ENCODE measurements around the gene BANP. TPM values are rescaled to one million over a fixed set of nuclear protein-coding genes. Genes with fewer than 3 reads are reported as not detected.
"Not testable (repeated sequence)": the region's sequence is repeated elsewhere in the genome, so short reads cannot be mapped to it uniquely, and the experiment has no call there.

BANP gene
- polyA plus RNA-seq, 4 donors, result 14.9 to 29.2 (median 24.4) TPM

DNA sequence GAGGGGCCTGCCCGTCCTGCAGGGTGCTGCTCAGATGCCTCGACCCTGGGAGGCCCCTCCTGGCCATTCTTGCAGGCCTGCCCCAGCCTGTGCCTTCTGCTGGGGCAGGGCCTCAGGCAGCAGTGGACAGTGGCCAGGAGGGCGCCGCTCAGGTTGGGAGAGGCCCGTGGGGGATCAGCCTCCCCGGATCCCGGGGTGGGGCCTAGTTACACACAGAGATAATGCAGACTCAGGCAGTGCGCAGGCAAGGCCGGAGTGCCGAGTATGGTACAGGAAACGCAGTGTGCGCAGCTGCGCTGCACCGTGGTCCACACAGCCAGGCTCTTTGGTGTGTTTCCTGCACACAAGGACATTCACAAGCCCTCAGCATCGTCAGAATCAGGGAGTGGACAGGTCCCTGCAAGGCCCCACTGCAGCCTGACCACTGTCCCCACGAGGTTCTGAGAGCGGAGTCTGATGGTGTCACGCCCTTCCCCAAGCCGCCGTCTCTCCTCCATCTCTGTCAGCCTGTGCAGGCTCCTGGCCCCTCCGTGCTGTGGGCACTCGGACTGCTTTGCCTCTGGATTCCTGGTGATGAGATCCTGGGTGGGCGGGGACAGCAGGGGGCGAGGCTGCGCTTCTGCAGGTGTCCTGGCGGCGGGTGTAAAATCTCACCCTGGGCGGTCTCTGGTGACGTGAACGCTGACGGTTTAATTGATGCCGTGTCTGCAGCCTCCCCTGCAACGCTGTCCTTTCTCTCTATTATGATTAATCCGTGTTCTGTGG is 141.7 kb downstream of the BANP start:
- not testable (repeated sequence) for DNase-seq (ENCODE audit: low read depth in 4 of 4, low spot score in 3 of 4)

DNA sequence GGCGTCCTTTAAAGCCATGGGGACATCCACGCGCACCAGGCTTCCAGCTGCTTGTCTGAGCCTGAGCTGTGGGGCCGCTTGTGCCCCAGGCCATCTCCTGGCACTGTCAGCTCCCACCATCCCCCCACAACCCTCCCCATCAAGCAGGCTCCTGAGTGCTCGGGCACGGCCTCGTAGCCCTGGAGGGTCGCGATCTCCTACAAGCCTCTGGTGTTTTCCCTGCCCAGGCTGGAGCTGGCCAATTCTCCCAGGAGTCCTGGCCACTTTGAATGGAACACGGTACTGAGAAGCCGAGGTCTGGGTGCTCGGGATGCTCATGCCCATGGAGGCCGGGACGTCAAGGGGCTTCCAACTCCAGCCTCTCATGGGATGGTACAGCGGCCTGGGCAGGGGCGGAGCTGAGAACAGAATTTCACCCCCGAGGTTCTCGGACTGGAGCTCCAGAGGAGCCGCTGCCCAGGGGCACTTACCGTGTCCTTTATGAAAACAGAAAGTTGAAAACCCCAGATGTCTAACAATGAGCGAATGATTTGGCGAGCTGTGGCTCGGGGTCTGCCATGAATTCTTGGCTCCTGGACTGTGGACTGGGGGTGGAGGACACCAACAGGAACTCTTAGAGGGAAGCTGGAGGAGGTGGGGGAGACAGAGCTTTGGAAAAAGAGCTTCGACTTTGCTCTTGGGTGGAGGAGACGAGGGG is 142.5 kb downstream of the BANP start:
- not testable (repeated sequence) for DNase-seq (ENCODE audit: low read depth in 4 of 4, low spot score in 3 of 4)

DNA sequence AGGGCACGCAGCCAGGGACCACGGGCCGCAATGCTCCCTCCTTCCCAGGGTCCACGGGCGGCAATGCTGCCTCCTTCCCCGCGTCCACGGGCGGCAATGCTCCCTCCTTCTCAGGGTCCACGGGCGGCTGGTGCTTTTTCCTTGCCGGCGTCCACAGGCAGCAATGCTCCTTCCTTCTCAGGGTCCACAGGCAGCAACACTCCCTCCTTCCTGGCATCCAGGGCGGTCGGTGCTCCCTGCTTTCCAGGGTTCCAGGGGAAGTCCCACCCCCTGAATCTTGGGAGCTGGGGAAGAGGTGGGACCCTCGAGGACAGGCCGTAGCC is 143.0 kb downstream of the BANP start:
- not testable (repeated sequence) for DNase-seq (ENCODE audit: low read depth in 4 of 4, low spot score in 3 of 4)

DNA sequence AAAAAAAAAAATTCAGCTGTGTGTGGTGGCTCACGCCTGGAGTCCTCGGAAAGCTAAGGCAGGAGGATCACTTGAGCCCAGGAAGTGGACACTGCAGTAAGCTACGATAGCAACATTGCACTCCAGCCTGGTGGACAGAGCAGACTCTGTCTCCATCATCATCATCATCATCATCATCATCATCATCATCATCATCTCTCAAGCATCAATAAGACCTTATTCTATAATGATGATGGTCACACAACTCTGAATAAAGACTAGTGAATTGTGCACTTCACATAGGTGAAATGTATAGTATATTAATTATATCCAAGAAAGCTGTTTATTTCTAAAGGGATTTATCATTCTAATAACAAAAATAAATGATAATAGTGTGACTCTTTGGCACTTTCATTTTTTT is 143.7 kb downstream of the BANP start:
- not testable (repeated sequence) for DNase-seq (ENCODE audit: low read depth in 4 of 4, low spot score in 3 of 4)

DNA sequence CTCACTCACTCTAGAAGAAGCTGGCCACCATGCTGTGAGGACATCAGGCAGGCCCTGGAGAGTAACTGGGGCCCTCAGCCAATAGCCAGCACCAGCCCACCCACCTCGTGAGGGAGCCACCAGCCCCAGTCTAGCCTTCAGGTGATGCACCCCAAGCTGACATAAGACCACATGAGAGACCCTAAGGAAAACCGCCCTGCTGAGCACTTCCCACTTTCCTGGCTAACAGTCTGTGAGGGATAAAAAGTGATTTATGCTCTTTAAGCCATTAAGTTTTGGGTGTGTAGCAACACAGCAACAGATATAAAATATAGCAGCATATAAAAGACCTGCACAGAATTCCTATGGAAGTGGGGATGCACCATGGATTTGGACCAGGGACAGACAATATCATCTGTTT is 145.4 kb downstream of the BANP start:
- not testable (repeated sequence) for DNase-seq (ENCODE audit: low read depth in 4 of 4, low spot score in 3 of 4)

DNA sequence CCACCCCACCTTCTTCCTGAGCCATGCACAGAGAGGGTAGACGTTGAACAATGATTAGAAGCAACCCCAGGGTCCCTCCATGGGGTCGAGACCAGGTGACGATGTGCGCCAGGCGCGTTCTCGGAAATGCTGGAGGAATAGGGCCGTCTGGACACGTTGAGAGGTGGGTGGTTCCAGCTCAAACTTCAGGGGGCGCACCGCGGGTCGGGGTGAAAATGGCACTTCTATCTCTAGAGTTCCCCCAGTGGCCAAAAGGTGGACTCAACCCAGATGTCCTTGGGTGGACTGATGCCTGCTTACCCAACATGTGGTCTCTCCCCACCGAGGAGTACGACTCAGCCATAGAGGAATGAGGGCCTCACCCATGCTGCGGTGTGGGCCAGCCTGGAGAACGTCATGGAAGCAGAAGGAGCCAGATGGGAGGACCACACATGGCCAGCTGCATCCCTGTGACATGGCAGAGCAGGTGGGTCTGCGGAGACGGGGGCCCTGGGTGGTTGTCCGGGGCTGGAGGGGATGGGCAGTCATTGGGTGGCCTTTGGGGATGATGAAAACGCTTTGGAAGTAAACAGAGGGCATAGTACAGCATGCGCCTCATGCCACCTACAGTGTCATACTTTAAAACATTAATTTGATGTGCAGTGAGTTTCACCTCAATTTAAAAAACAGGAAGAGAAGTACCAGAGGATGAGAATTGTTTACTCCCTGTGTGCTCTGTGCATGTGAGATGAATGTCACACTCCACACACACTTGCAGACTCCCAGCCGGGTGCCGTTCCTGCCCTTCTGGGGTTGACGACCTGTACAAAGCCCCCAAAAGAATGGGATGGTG is 147.7 kb downstream of the BANP start:
- not testable (repeated sequence) for DNase-seq (ENCODE audit: low read depth in 4 of 4, low spot score in 3 of 4)

DNA sequence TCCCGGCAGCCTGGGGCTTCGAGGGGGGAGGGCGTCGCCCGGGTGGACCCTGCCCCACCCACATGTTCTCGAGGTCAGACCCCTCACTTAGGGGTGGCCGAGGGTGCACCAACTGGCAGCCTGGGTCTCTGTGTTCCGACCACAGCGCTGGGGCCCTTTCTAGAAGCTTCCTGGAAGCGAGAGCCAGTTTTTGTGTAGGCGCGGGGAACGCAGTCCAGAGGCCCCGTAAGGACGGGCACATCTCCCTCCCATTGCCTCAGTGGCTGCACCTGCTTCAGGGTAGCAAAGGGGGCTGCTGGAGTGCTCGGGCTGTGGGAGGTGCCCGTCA is 148.3 kb downstream of the BANP start:
- DNase-seq (ENCODE audit: low read depth in 4 of 4, low spot score in 3 of 4), result no peak

DNA sequence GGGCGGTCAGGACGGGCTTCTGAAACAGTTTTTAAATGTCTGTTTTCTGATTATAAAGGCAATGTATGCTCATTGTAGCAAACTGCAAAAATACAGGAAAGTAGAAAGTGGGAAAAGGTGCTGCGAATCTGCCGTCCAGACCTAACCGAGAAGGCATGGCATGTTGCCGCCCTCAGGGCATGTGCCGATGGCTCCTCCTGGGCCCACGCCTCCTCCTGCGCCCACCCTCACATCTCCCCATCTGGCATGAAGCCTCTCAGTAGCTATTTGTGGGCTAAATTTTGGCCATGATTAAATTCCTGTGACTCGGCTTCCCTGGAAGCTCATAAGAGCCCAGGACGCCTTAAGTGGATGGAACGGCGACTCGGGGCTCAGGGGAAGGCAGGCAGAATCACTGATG is 148.7 kb downstream of the BANP start:
- DNase-seq (ENCODE audit: low read depth in 4 of 4, low spot score in 3 of 4), result not testable (repeated sequence)

DNA sequence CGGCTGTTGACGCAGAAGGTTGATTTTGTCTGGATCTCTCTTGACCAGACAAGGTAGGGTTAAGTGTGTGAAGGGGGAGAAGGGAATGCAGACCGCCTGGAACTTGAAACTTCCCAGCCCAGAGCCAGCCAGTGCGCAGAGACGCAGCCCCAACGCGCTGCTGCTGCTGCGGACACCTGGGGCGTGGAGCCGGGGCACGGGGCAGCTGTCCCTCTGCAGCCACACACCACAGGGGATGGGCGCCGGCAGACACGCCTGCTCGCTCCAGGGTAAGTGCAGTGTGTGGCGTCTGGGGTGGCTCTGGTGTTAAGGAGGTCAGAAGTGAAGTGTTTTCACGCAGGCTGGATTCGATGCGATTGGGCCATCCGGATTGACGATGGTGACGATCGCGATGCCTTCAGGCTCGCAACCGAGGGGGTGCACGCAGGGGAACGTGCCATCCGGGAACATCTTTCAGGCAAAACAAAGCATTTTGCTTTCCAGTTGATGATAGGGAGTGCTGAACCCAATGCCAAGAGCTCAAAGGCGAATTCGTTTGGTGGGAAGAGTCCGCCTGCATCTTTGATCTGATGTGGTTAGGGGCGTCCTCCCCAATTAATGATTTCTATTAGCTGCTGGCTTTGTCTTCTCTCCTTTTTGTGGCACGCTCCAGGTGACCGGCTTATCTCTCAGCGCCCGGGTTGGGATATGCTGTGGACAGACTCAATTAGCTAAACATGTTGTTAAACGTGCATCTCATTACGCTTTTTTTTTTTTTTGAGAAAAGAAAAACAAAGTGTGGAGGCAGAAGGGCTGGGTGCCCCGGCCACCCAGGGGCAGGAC is 149.8 kb downstream of the BANP start:
- peak in 1 of 4 donors; percentile 28 for DNase-seq (ENCODE audit: low read depth in 4 of 4, low spot score in 3 of 4)

DNA sequence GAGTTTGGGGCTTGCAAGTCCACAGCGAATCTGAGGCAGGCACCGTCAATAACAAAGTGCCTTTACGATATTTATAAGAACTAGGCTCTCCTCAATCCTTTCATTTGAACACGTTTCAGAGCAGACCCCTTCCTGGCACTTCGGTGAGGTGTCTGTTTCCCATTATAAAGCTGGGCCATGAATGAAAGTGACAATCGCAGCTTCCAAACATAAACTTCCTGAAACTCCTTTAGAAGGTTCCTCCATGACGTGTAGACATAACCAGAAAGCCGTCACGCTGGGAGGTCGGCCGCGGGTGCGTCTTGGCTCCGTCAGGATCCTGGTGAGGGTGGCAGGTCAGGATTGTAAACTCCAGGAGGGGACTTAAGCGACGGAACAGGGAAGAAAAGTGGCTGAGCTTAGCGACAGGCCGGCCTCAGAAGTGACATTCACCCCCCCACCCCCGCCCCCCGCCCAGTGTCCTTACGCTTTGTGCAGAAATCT is 150.4 kb downstream of the BANP start:
- not testable (repeated sequence) for DNase-seq (ENCODE audit: low read depth in 4 of 4, low spot score in 3 of 4)

DNA sequence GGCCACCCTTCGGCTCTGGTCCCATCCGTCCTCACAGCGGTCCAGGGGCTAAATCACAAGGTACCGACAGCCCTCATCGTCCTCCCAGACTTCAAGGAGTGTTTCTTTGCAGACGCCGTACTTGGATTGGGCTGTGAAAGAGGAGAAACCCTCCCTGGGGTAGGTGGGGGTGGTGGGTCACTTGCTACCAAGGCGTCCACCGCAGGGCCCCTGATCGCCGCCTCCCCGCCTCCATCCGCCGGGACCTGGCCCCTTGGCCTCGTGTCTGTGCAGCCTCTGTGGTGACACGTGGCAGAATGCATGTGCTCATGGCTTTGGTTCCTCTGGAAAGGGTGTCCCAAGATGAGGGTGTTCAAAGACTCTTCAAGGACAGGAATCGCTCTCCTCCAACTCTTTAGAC is 151.4 kb downstream of the BANP start:
- DNase-seq (ENCODE audit: low read depth in 4 of 4, low spot score in 3 of 4), result no peak

DNA sequence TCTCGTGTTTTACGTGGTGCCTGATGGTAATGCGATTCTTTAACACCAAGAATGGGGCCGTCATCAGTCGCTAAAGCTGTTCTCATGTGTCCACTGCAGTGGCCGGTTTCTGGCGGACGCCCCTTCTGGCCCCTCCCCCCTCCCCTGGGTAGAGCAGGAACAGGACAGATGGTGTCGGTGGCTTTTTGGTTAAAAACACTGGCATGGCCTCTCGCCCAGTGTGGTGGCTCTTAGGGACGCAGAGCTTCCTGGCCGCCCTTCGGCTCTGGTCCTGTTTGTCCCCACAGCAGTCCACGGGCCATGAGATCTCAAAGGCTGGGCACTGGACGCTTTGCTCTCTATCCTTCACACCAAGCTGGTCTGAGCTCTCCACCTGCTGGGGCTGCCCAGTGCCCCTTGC is 151.8 kb downstream of the BANP start:
- DNase-seq (ENCODE audit: low read depth in 4 of 4, low spot score in 3 of 4), result no peak

DNA sequence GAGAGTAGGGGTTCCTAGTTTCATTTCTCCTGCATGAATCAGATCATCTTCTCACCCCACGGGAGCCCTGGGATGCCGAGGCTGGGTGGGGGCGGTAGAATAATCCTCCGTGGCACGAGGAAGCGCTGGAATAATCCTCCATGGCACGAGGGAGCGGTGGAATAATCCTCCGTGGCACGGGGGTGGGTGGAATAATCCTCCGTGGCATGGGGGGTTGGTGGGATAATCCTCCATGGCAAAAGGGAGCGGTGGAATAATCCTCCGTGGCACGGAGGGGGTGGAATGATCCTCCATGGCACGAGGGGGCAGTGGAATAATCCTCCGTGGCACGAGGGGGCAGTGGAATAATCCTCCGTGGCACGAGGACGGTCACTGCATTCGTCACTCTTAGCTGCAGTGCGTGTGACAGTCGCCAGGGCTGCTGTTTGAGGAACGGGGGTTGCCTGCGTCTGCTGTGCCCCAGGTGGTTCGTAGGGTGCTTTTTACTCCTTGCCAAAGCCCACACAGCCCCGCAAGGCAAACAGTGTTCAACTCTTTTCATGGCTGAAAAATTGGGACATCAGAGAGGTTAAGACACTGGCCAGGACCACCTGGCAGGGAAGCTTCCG is 152.5 kb downstream of the BANP start:
- no peak for DNase-seq (ENCODE audit: low read depth in 4 of 4, low spot score in 3 of 4)

DNA sequence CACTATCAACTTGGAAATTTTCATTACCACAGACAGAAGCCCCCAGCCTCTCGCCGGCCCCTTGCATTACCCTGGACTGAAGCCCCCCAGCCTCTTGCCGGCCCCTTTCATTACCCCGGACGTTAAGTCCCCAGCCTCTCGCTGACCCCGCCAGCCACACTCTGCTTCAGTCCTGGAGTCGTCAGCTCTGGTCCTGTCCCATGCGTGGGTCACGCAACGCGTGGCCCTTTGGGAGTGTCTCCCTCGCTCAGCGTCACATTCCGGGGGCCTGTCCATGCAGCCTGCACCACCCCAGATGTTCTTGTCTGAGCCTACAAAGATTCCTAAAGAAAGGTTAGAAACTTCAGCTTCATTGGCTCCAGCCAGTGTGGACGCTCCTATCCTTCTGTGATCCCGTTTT is 153.1 kb downstream of the BANP start:
- DNase-seq (ENCODE audit: low read depth in 4 of 4, low spot score in 3 of 4), result not testable (repeated sequence)

DNA sequence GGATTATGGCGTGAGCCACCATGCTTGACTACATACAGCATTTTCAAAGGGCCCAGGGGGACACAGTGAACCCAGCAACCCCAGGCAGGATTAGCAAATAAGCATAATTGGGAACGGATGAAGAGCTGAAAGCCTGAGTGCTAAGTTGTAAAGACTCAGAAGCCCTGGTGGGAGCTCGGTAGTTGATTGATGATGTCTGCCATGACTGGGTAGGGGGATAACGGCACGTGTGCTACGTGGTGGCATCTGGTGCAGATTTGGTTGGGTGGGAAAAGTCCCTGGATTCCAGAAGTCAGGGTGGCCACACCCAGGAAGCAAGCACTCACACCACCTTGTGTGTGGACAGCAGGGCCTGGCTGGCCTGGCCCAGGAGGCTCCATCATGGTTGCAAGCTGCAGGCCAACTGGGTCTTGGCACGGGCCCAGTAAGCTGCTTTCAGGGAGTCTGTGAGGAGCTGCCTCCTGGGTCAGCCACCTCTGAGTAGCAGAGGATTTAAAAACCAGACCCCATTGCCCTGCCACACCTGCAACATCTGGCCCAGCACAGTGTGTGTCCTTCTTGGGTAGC is 154.4 kb downstream of the BANP start:
- not testable (repeated sequence) for DNase-seq (ENCODE audit: low read depth in 4 of 4, low spot score in 3 of 4)

DNA sequence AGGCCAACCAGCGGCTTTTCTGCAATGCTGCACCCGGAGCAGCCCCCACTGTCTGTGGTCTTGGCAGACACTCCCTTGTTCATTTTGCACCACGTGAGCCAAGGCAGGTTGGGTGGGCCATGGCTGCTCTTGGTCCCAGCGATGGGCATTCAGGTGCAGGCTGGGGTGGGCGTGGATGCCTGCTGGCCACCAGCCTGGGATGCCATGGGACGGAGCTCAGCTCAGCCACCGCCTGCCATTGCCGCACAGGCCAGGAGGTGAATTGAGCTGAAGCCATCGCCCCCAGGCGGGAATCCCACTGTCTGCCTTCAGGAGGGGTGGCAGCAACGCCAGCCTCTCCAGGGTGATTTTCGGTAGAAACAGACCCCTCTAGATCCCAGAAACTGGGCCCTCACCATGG is 155.3 kb downstream of the BANP start:
- DNase-seq (ENCODE audit: low read depth in 4 of 4, low spot score in 3 of 4), result not testable (repeated sequence)

DNA sequence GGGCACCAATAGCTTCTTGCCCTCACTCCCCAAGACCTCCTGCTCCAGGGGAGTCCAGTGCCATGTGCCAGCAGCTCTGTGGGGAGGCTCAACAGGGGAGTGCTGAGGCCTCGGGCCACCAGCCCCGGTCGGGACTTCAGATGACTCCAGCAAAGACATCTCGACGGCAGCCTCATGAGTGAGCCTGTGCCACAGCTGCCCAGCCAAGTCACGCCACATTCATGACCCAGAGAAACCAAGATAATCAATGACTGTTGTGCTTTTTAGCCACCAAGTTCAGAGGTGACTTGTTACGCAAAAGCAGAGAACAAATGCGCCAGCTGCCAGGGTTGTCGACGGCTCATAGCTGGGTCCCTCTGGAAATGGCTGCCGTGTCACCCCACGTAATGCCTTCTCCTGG is 157.5 kb downstream of the BANP start:
- no peak for DNase-seq (ENCODE audit: low read depth in 4 of 4, low spot score in 3 of 4)

DNA sequence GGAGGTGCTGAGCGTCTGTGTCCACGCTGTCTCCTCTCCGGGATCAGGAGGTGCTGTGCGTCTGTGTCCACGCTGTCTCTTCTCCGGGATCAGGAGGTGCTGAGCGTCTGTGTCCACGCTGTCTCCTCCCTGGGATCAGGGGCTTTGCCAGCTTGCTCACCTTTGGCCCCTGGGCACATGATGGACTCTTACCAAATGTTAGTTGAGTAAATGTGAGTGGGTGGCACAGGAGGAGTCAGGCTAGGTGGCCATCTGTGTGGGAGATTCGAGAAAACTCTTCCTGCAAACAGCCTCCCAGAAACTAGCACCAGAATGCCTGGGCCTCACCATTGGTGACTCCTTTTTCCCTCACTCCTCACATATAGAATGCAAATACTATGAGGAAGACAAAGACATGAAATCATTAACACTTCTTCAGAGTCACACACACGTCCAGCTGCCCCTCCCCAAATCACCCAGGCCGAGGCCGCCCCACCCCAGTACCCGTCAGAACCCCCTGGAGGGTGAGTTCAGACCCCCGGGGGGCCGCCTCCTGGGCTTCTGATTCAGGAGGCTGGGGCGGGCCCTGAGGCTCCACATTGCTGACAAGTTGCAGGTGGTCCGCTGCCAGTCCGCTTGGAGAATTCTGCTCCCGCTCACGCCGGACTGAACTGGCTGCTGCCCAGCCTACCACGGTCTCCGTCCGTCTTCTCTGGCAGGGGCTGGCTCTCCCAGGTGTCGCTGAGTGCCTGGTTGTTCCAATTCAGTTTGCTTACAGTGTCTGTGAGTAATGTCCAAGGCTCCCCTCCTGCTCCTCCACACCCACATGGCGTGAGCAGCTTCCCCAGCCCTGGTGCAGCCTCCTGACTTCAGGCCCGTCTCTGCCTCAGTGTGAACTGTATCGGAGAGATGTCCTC is 158.7 kb downstream of the BANP start:
- DNase-seq (ENCODE audit: low read depth in 4 of 4, low spot score in 3 of 4), result peak in 1 of 4 donors; percentile 22

All from left renal pelvis (tissue), 4 donors.